CD14-positive monocyte (primary cell): ENCODE data around the gene PAK2. TPM values are rescaled to one million over a fixed set of nuclear protein-coding genes. Genes with fewer than 3 reads are reported as not detected.

Source experiments
- DNase-seq, 3 donors: peaks; one replicate each; pipeline ENCODE4 v3.0.0-alpha.2; 2011 to 2022
- H2AFZ ChIP-seq: 2 replicates; pipeline ENCODE4 v1.6.0; 2012; ENCODE audit warnings: mild to moderate bottlenecking, low read depth, low read length, inconsistent platforms; ENCODE audit not compliant: insufficient read depth, poor library complexity, severe bottlenecking
- H3K27ac ChIP-seq, 2 donors: 1 replicate in 1 of 2; 2 replicates in 1 of 2; pipeline ENCODE4 v1.5.1; 2012 to 2013; ENCODE audit warnings: low read length in 2 of 2, control low read depth in 1 of 2, inconsistent platforms in 1 of 2, low read depth in 1 of 2, mild to moderate bottlenecking in 1 of 2
- H3K27me3 ChIP-seq, 2 donors: one replicate each; pipeline versions ENCODE4 v1.6.0 to v1.6.1; 2011 to 2013; ENCODE audit warnings: low read length in 2 of 2; ENCODE audit not compliant: control insufficient read depth in 2 of 2, insufficient read depth in 2 of 2
- H3K36me3 ChIP-seq, 2 donors: replicated peaks in 1 of 2; 1 replicate in 1 of 2; 2 replicates in 1 of 2; pipeline versions ENCODE4 v1.5.1 to v1.6.1; 2012 to 2013; ENCODE audit warnings: low read length in 2 of 2, control low read depth in 1 of 2, inconsistent platforms in 1 of 2, mild to moderate bottlenecking in 1 of 2; ENCODE audit not compliant: insufficient read depth in 2 of 2, control insufficient read depth in 1 of 2
- H3K4me1 ChIP-seq, 2 donors: 1 replicate in 1 of 2; 2 replicates in 1 of 2; pipeline versions ENCODE4 v1.5.1 to v1.6.1; 2012 to 2013; ENCODE audit warnings: low read length in 2 of 2, control low read depth in 1 of 2, inconsistent platforms in 1 of 2, mild to moderate bottlenecking in 1 of 2, moderate library complexity in 1 of 2; ENCODE audit not compliant: insufficient read depth in 2 of 2, control insufficient read depth in 1 of 2
- H3K4me2 ChIP-seq: replicated peaks from 2 replicates; pipeline ENCODE3; 2012; ENCODE audit warnings: low read length, moderate library complexity, mild to moderate bottlenecking; ENCODE audit not compliant: poor library complexity, severe bottlenecking; ENCODE audit errors: extremely low read depth
- H3K4me3 ChIP-seq, 3 experiments: fragments of 200-600 bp in 1 of 3; sonication (generic) in 1 of 3; replicated peaks in 1 of 3; 1 replicate in 2 of 3; 2 replicates in 1 of 3; pipeline ENCODE4 v1.5.1; 2011 to 2013; ENCODE audit warnings: low read length in 3 of 3, mild to moderate bottlenecking in 3 of 3, control low read depth in 2 of 3, low read depth in 2 of 3, inconsistent platforms in 1 of 3, moderate library complexity in 1 of 3
- H3K79me2 ChIP-seq: 2 replicates; pipeline ENCODE4 v1.6.0; 2012; ENCODE audit warnings: mild to moderate bottlenecking, control low read depth, inconsistent platforms, low read length, moderate library complexity; ENCODE audit not compliant: insufficient read depth
- H3K9ac ChIP-seq: 2 replicates; pipeline ENCODE4 v1.6.0; 2017; ENCODE audit warnings: low read length, mild to moderate bottlenecking; ENCODE audit not compliant: insufficient read depth, poor library complexity, severe bottlenecking
- H3K9me3 ChIP-seq, 2 donors: replicated peaks in 1 of 2; 1 replicate in 1 of 2; 2 replicates in 1 of 2; pipeline versions ENCODE4 v1.5.1 to v1.6.1; 2012 to 2013; ENCODE audit warnings: low read length in 2 of 2, control low read depth in 1 of 2; ENCODE audit not compliant: control insufficient read depth in 1 of 2, insufficient read depth in 1 of 2
- H4K20me1 ChIP-seq: 2 replicates; pipeline ENCODE4 v1.6.0; 2012; ENCODE audit warnings: mild to moderate bottlenecking, low read length, control low read depth, moderate library complexity; ENCODE audit not compliant: insufficient read depth
- H3K27ac Mint-ChIP-seq, 7 donors: one replicate each; pipeline ENCODE4 v1.8.0; 2020; ENCODE audit warnings: mild to moderate bottlenecking in 7 of 7, mixed read lengths in 7 of 7, moderate library complexity in 6 of 7, inconsistent platforms in 2 of 7
- H3K27me3 Mint-ChIP-seq, 3 donors: one replicate each; pipeline ENCODE4 v1.8.0; 2021 to 2022; ENCODE audit warnings: low read depth in 3 of 3, mild to moderate bottlenecking in 3 of 3, mixed read lengths in 3 of 3, moderate library complexity in 3 of 3, inconsistent platforms in 1 of 3
- H3K36me3 Mint-ChIP-seq, 2 donors: one replicate each; pipeline ENCODE4 v1.8.0; 2020; ENCODE audit warnings: mixed read lengths in 2 of 2, inconsistent platforms in 1 of 2, mild to moderate bottlenecking in 1 of 2
- H3K4me1 Mint-ChIP-seq: one replicate; pipeline ENCODE4 v1.8.0; 2020; ENCODE audit warnings: mild to moderate bottlenecking, mixed read lengths
- H3K4me3 Mint-ChIP-seq, 2 donors: one replicate each; pipeline ENCODE4 v1.8.0; 2020; ENCODE audit warnings: mild to moderate bottlenecking in 2 of 2, mixed read lengths in 2 of 2, moderate library complexity in 1 of 2
- H3K9me3 Mint-ChIP-seq, 7 donors: one replicate each; pipeline ENCODE4 v1.8.0; 2020 to 2022; ENCODE audit warnings: mixed read lengths in 7 of 7, mild to moderate bottlenecking in 6 of 7, moderate library complexity in 6 of 7, inconsistent platforms in 2 of 7
- WGBS: methylation state at CpG from one replicate; pipeline ENCODE4 v1.1.5; 2013; ENCODE audit warnings: missing lambda C conversion rate; ENCODE audit not compliant: insufficient coverage; 5-methylcytosine and 5-hydroxymethylcytosine counted together
- intact Hi-C, 2 donors: fragments of 100-400 bp; cut with micrococcal nuclease; formaldehyde crosslinking; loops; one replicate each; pipeline versions ENCODE4 v1.15.0 to v1.15.1; 2023
- polyA plus RNA-seq, 3 donors: library from polyadenylated mRNA; depleted of rRNA in 1 of 3; unstranded in 2 of 3; stranded (reverse) in 1 of 3; fragments of 300-500 nt in 2 of 3; fragments of >200 nt in 1 of 3; fragmentation: Illumina TruSeq in 2 of 3; gene quantifications; 1 replicate in 2 of 3; 2 replicates in 1 of 3; pipeline ENCODE4 v1.2.3, GENCODE V29; 2012 to 2021
- TF ChIP-seq, protein P1 (sequence below): fragments of 200-600 bp; IDR thresholded peaks from one replicate; pipeline ENCODE4 v1.8.0; 2022; ENCODE audit warnings: antibody characterized with exemption, mild to moderate bottlenecking

The PAK2 gene
- polyA plus RNA-seq, 3 donors: 32.4 to 44.2 (median 33.2) TPM

DNA sequence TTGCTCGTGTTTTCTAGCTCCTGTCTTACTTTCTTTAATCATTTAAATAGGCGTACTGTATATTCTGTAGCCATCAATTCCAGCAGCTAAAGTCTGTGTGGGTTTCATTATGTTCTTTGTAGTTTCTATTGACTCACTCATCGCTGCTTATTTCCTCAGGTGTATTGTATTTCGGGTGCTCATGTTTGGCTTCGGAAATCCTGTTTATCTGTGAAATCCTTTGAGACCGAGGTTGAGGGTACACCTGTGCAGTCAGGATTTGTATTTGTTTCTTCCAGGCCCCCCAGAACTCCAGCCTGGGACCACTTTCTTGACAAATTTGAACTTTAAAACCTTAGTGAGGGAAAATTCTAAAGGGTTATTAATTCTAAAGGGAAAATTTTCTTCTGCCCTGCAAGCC lies 2.0 kb upstream of the PAK2 start:
- peaks cover 29% of the 10 kb centered on the region for H4K20me1 ChIP-seq
- no peak overlapping the region for H3K4me3 Mint-ChIP-seq
- H3K4me3 ChIP-seq: no peak overlapping the region
- H3K36me3 ChIP-seq: peaks cover 9 to 10% of the 10 kb centered on the region in 2 donors
- H3K27me3 ChIP-seq: no peaks in the 10 kb centered on the region
- no peak overlapping the region for H3K4me2 ChIP-seq
- peaks cover 32% of the 10 kb centered on the region for H3K79me2 ChIP-seq
- TF ChIP-seq, protein P1, sequence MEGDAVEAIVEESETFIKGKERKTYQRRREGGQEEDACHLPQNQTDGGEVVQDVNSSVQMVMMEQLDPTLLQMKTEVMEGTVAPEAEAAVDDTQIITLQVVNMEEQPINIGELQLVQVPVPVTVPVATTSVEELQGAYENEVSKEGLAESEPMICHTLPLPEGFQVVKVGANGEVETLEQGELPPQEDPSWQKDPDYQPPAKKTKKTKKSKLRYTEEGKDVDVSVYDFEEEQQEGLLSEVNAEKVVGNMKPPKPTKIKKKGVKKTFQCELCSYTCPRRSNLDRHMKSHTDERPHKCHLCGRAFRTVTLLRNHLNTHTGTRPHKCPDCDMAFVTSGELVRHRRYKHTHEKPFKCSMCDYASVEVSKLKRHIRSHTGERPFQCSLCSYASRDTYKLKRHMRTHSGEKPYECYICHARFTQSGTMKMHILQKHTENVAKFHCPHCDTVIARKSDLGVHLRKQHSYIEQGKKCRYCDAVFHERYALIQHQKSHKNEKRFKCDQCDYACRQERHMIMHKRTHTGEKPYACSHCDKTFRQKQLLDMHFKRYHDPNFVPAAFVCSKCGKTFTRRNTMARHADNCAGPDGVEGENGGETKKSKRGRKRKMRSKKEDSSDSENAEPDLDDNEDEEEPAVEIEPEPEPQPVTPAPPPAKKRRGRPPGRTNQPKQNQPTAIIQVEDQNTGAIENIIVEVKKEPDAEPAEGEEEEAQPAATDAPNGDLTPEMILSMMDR: no peak
- peaks cover 19 to 23% of the 10 kb centered on the region in 2 donors for H3K4me1 ChIP-seq
- H3K4me1 Mint-ChIP-seq: peaks cover 17% of the 10 kb centered on the region
- H3K36me3 Mint-ChIP-seq: peaks cover 5 to 9% of the 10 kb centered on the region in 2 donors
- H3K27me3 Mint-ChIP-seq: peaks cover 0 to 1% (median 0%) of the 10 kb centered on the region in 3 donors
- no peak overlapping the region for H3K9ac ChIP-seq
- no peak overlapping the region for H3K27ac Mint-ChIP-seq
- WGBS: no CpG with 5 or more reads among the region's 6 CpGs
- intact Hi-C loops: no loop called here
- H3K27ac ChIP-seq: no peak overlapping the region
- no peaks in the 10 kb centered on the region for H3K9me3 ChIP-seq
- H3K9me3 Mint-ChIP-seq: peaks cover 0 to 2% (median 0%) of the 10 kb centered on the region in 7 donors
- no peak for DNase-seq
- H2AFZ ChIP-seq: no peak overlapping the region

DNA sequence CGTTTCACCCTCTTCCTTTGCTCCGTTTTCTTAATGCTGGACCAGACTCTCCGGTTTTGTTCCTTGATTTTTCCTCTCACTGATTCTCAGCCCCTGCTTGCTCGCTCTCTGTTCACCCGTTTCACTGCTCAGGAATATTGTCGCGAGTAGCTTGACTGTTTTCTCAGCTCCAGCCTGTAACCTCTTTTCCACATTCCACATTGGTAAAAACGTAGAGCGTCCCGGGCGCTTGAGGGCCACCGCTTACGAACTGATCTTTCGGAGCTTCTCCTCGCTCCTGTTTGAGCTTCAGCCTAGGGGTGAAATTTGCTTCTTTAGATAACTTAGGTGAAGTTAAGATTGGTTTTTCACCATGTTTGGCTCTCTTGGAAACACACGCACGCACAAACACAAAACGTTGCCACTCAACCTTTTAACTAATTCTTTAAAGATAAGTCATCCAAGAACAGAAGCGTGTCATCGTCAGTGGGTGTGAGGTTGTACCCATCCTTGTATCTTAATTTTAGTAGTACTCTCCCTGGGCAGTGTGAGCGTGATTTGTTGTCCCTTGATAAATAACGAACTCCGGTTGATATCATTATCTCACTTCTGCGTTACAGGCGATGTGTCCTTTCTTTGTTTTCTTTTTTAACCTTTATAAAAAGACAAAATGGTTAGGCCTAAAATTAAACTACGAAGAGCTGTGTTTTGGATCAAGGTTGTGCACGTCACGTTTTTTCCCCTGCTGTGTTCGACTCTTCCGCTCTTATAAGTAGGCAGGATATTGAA lies 1.0 kb downstream of the PAK2 start:
- peak overlapping the region; percentile 85 for H2AFZ ChIP-seq
- peak; percentile 3 to 23 (median 12) for DNase-seq
- no peaks in the 10 kb centered on the region for H3K27me3 ChIP-seq
- peak overlapping the region; percentile 88 to 97 for H3K27ac ChIP-seq
- intact Hi-C loops: loop anchor here in 1 of 2 donors (5.0 kb wide), 1 partner anchor 33 kb away; no protein-coding TSS in a partner anchor
- TF ChIP-seq, protein P1: no peak
- H3K4me2 ChIP-seq: peak overlapping the region; percentile 84
- H3K4me3 Mint-ChIP-seq: peak overlapping the region; percentile 98 to 100
- peak overlapping the region; percentile 75 to 98 (median 95) for H3K4me3 ChIP-seq
- H3K27me3 Mint-ChIP-seq: peaks cover 0 to 1% (median 0%) of the 10 kb centered on the region in 3 donors
- peaks cover 0 to 2% (median 0%) of the 10 kb centered on the region in 7 donors for H3K9me3 Mint-ChIP-seq
- no peaks in the 10 kb centered on the region for H3K9me3 ChIP-seq
- peaks cover 62% of the 10 kb centered on the region for H3K79me2 ChIP-seq
- H3K9ac ChIP-seq: peak overlapping the region; percentile 98
- peaks cover under 1 to 12% of the 10 kb centered on the region in 2 donors for H3K36me3 Mint-ChIP-seq
- H3K4me1 ChIP-seq: peaks cover 19 to 31% of the 10 kb centered on the region in 2 donors
- peaks cover 59% of the 10 kb centered on the region for H4K20me1 ChIP-seq
- peaks cover 27% of the 10 kb centered on the region for H3K4me1 Mint-ChIP-seq
- 2% methylated on average over 17 of the region's 30 CpGs for WGBS
- H3K27ac Mint-ChIP-seq: peak overlapping the region; percentile 96 to 99 (median 98)
- no peaks in the 10 kb centered on the region for H3K36me3 ChIP-seq
